HG03025 (cell line): ENCODE measurements around the gene GTF2H2.
"Not testable (repeated sequence)": the region's sequence is repeated elsewhere in the genome, so short reads cannot be mapped to it uniquely, and the experiment has no call there.

Experiments
- ATAC-seq: cut with Tn5 transposase; IDR thresholded peaks from one replicate; pipeline ENCODE4 v1.9.1; 2021; ENCODE audit warnings: mild to moderate bottlenecking, moderate library complexity; ENCODE audit not compliant: unreplicated experiment, low FRiP score

Gene GTF2H2

DNA sequence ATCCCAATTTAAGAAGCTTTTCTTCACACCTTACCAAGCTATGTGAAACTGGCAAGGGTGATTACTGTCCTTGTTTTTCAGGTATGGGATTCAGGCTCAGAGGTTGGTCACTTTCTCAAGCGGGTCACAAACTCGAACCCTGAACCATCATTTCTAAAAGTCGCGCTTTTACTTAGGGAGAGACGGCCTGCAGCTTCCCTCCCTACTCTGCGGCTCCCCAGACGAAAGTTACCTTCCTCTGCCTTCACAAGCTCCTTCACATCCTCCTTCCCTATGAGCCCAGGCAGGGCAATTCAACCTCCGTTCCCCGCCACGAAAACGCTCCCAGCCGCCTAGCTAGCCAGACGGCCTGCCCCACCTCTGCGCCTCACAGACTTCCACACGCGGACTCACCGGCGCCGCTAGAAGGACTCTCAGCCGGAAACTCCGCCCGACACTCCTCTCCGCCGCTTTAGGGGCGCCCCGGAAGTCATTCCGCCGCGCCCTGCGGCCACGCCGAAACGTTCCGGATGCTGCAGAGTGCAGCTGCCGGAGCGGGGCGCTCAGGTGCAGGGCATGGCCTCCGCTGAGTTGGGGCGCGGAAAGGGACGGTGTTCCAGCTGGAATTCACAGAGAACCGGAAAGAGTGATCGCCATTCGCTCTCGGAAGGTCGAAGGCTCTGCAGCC lies at the start of gene GTF2H2:
GTF2H2 (minus strand) TSS at position 415 of the 667 bp plus-strand sequence. CDS start 4,913 bp downstream, outside the sequence.
- peak; percentile 91 for ATAC-seq

DNA sequence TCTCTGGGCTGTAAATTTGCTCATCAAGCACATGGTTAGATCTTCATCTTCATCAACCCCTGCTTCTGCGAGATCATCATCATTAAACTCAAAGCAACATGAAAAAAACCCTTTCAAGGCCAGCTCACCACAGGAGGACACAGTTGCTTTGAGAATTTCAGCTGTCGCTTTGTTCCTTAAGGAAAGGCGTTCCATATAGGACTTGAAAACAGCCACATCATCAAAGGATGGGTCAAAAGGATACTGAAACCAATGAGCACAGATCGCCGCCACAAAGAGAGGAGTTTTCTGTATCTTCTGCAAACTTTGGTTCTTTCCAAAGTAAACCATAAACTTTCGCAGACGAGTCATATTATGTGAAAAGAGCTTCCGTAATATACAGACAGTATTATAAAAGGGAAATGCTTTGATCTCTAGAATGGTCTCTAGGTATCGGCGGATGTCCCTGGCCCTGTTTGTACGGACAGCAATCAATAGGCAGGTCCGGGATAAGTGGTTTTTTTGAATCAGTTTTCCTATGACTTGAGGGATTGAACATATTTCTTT lies 42.3 kb upstream of the GTF2H2 start:
- not testable (repeated sequence) for ATAC-seq

DNA sequence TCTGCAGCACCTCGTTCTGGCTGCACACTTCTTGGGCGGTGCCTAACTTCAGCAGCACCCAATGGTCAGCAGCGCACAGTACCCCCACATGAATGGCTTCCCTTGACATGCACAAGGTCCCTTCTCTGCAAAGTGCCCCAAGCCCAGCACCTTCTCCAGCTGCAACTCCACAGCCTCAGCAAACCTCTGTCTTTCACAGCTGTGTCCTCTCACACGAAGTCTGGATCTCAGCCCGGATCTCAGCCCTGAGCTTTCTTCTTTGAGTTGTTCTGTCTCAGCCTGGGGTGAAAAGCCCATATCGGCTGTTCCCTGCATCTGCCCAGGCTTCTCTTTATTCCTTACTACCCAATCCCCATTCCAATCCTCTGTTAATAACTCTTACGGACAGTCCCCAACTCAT lies 32.5 kb upstream of the GTF2H2 start:
- not testable (repeated sequence) for ATAC-seq

DNA sequence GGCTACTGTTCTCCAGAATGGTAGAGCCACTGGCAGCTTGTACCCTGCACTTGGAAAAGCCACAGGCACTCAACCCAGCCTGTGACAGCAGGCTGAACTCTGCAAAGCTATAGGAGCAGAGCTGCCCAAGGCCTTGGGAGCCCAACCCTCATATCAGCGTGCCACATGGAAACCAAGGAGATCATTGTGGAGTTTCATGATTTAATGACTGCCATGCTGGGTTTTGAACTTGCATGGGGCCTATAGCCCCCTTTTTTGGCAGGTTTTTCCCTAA lies 30.4 kb upstream of the GTF2H2 start:
- ATAC-seq, result not testable (repeated sequence)

DNA sequence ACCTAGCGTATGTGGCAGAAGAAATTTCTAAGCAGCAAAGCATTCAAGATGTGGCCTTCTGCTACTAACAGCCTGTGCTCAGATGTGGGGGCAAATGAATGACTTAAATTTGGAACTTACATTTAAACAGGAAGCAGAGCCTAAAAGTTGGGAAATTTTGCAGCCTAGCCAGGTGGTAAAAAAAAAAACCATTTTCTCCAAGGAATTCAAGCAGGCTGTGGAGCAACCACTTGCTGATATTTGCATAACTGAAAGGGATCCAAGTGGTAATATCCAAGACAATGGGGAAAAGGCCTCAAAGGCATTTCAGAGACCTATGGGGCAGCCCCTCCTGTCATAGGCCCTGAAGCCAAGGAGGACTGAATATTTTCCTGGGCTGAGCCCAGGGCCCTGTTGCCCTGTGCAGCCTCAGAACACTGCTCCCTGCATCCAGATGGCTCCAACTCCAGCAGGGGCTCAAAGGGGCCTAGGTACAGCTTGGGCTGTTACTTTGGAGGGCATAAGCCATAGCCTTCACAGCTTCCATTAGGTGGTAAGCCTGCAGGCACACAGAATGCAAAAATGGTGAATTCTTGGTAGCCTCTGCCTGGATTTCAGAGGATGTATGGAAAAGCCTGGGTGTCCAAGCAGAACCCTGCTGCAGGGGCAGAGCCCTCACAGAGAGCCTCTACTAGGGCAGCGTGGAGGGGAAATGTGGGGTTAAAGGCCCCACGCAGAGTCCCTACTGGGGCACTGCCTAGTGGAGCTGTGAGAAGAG lies 29.9 kb upstream of the GTF2H2 start:
- not testable (repeated sequence) for ATAC-seq

DNA sequence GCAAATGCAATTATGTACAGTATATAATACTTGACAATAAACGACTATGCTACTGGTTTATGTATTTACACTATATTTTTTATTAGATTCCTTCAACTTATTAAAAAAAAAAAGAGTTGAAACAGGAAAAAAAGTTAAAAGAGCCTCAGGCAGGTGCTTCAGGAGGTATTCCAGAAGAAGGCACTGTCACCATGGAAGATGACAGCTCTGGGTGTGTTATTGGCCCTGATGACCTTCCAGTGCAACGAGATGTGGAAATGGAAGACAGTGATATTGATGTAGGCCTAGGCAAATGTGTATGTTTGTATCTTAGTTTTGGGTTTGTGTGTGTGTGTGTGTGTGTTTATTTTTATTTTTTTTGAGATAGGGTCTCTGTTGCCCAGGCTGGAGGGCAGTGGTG lies 22.3 kb upstream of the GTF2H2 start:
- ATAC-seq, result not testable (repeated sequence)

DNA sequence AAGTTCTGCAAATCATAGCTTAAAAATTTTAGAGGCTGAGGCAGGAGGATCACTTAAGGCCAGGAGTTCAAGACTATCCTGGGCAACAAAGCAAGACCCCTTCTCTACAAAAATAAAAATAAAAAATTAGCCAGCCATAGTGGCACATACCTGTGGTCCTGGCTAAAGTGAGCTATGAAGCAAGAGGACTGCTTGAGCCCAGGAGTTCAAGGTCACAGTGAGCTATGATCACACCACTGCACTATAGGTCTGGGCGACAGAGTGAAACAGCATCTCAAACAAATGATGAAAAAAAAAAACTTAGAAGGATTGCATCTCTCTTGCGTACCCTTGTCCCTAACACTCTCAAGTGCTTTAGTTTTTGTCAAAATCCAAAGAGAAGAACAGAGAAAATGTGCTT lies 21.3 kb upstream of the GTF2H2 start:
- ATAC-seq, result not testable (repeated sequence)

DNA sequence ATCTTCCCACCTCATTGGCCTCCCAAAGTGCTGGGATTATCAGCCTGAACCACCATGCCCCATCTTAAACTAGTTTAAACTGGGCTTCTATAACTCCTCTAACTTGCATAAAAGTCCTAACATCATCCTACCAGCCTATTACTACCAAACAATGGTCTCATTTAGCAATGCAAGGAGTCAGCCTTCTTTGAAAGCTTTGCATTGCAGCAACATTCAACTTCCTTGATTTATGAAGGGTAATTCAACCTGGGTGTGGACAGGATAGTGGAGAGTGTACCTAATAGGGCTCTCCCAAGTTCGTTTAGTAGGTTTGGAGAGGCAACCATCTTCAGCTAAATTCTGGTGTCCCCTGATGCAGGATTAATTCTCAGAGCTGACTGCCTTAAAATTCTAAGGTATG lies 18.7 kb upstream of the GTF2H2 start:
- ATAC-seq, result not testable (repeated sequence)

DNA sequence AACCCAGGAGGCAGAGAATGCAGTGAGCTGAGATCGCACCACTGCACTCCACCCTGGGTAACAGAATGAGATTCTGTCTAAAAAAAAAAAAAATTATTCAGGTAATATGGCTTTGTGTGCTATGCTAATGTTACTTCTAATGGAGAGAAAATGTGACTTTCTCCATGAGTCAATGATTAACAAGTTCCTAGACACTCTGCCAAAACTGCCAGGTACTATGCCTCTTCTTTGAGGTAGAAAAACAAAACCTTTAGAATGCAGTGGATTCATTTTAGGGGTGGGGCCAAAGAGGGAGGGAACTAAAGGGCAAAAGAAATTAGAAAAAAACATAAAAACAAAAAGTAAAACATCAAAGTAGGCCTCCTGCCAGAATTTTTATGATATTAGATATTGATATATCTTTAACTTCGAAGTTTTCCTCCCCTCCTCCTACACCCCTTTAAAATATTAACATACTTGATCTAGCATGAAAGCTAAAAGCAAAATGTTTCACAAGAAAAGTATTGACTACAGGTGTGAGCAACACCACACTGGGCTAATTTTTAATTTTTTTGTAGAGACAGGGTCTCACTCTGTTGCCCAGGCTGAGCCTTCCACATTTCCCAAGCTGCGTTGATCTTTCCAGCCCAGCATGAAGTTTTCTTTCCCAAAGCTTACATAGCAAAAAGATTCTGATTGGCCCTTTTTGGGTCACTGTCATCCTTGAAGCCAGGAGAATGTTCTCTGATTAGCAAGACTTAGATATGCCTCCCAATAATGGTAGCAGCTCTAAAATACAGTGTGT lies 17.0 kb upstream of the GTF2H2 start:
- ATAC-seq, result not testable (repeated sequence)

DNA sequence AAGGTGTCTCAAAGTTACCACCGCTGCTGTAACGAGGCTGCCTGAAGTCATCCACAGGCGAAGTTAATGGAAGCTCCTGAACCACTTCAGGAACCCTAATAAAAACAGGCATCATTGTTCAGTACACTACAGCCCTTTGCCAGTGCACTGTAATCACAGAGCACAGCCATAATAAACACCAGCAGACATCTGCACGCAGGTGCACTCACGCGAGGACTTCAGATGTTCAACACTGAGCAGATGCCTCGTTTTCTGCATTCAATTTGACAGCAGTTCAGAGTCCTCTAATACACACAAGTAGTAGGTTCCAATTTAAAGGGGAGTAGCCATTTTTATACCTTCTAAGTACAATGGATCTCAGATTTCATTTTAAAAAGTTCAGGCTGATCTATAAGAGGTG lies 15.4 kb upstream of the GTF2H2 start:
- ATAC-seq, result not testable (repeated sequence)

DNA sequence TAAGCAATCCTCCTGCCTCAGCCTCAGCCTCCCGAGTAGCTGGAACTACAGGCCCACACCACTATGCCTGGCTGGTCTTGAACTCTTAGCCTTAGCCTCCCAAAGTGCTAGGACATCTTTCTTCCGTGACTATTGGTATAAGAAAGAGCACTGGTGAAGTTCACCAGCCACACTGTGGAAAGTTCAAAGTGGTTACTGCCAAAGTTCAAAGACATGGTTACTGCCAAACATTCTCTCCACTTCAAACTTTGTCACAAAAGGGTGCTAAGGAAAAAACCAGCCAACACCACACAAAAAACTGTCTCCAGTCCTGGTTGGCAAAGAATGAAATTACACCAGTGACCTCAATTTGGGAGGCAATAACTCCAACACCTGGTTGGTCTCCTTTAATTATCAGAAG lies 14.9 kb upstream of the GTF2H2 start:
- ATAC-seq, result not testable (repeated sequence)

DNA sequence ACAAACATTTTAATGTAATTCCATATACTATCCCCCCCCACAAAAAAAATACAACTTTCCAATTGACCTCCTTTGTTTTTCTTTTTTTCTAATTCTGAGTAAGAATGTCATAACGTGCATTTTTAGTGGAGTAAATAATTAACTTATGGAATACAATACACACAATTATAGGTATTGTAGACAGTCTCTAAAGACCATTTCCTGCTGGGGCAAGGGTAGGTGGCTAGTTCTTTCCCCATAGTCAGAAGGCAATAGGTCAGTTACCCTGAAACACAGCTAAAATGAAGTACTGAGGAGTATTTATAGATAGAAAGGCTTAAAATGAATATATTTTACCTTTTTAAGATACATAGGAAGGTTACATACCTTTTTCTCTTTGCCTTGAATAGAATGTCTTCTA lies 6.2 kb downstream of the GTF2H2 start:
- not testable (repeated sequence) for ATAC-seq

DNA sequence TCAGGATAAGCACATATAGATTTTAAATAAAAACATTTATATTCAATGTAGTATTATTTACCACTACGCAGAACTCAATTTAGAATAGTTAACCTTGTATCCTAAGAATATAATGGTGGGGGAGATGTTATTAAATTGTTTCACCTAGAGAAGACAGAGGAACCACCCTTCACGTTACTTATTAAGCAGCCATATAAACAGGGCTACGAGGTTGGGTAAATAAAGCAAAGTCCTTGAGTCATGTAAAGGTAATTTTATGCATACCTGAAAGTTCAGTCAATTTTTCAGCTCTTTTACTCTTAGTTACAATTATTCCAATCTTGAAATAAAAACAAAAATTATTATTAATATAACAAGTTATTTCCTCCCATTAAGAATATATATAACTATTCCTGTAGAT lies 8.1 kb downstream of the GTF2H2 start:
- not testable (repeated sequence) for ATAC-seq

DNA sequence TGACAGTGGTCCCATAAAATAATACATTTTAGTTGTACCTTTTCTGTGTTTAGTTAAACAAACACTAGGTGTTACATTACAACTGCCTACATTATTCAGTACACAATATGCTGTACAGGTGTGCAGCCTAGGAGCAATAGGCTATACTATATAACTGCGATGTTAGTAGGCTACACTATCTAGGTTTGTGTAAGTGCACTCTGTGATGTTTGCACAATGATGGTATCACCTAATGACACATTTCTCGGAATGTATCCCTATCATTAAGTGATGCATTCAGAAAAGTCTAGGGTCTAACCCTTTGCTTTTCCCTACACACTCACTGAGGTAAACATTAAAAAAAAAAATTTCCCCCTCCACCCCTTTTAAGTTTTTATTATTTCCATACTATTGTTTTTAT lies 22.7 kb downstream of the GTF2H2 start:
- ATAC-seq, result not testable (repeated sequence)

DNA sequence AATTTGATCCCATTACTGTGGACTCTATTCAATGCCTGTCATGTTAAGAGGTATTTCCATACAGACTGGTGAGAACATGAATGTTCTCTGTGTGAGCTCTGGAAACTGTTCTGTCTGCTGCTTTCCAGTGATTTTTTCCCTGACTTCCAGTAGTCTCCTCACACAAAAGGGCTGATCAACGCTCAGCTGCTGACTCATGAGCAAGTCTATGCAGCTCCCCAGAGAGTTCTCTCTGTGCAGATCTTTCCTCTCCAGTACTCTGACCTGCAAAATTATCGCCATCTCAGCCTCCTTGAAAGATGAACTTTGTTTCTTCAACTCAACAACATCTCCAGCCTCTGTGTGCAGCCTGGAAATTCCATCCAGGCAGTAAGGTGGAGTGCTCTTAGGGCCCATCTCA lies 23.3 kb downstream of the GTF2H2 start:
- ATAC-seq, result not testable (repeated sequence)

DNA sequence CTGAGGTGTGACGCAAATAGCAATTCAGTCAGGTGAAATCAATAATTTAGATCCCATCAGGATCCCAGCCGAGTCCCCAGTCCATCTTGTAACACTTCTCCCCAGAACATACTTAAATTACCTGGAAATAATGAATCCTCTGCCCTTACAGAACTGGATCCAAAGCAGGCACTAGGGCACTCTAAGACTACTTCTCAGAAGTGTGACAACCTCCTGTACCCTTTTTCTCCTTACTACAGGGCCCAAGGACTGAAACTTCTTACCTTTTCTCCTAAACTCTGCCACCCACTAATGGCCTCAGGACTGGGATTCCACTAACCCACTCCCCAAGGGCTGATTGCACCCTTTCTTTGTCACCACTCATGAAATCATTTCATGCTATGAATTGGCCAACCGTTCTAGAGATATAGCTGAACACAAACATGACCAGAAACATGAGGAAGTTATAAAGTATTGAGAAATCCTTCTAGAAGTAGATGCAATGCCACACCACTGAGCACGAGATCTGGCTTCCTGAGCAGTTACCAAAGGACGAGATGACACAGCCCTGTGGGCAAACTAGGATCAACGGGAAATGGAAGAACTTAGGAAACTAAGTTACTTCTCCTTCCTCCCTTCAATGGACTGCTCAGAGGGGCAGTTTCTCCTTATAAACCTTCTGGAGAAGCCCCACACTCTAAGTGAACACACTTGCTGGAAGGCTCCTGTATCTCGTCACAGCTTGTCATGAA lies 36.3 kb downstream of the GTF2H2 start:
- ATAC-seq, result not testable (repeated sequence)

DNA sequence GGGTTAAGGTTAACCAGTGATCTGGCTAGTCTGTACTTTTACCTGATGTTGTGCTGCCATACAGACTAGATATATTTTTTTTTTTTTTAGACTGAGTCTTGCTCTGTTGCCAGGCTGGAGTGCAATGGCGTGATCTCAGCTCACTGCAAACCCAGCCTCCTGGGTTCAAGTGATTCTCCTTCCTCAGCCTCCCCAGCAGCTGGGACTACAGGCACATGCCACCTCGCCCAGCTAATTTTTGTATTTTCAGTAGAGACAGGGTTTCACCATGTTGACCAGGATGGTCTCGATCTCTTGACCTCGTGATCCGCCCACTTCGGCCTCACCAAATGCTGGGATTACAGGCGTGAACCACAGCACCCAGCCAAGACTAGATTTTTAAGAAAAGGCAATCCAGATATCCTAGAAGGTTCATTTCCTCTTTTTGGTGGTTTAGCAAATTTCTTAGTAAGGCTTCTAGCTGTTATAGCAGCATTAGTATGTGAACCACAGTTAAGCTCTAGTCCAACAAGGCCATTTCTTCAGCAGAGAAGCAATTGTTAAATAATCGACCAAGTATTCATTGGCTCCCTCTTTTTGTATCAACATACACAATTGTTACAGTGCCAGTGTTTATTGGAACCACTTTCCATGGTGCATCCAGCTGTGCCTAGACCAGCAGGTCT lies 42.1 kb downstream of the GTF2H2 start, which contains the start of gene NAIP:
NAIP (minus strand) TSS at position 51 of the 665 bp plus-strand sequence. CDS start 12,424 bp downstream, outside the sequence.
- not testable (repeated sequence) for ATAC-seq

DNA sequence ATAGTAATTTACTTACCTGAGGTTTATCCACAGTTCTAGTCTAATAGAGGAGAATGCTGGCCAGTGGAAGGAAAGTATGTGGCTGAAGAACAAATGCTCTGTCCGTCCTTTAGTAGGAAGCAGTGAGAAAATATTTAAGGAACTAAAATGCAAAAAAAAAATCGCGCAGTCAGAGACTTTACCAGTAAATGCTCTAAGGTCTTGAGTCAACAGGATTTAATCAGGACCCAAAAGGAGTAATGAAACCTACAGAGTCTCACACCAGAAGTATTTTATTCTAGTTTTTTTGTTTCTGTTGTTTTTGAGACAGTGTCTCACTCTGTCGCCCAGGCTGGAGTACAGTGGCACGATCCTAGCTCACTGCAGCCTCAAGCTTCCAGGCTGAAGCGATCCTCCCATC lies 46.8 kb downstream of the GTF2H2 start:
- not testable (repeated sequence) for ATAC-seq

DNA sequence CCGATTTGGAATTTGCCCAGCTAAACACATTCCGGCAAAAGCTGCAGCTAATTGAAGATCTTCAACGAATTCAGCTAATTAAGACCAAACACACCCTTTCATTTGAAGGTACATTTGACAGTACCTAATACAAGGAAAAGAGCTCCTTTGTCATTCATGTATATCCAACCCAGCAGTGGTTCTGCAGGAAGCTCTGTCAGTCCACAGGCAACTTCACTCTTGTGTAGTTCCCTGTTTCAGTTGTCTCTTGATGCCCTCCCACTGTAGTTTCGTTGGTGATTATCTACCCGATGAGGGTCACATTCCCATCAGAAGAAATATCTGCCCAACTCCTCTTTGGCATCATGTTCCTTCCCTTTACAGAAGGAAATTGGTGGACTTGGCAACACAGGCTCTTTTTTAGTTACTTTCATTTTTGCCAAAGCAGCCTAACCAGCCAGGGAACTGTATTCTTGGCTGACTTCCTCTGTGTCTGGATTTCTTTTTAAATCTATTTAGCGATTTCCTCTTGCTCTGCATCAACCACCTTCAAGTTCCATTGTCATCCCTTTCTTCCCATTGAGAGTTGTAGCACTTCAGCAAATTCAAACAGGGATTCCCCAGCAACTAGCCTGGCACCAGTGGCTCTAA lies 49.0 kb downstream of the GTF2H2 start:
- ATAC-seq, result not testable (repeated sequence)
